Measurements from ENCODE around the gene GRAMD1A. TPM values are rescaled to one million over a fixed set of nuclear protein-coding genes. Genes with fewer than 3 reads are reported as not detected.
"Not testable (repeated sequence)": the region's sequence is repeated elsewhere in the genome, so short reads cannot be mapped to it uniquely, and the experiment has no call there.

Gene GRAMD1A
- total RNA-seq, 2 experiments from 2014 or later: 185 to 227 TPM

- DNase-seq (peak; percentile 67), ATAC-seq (peak; percentile 79)
- CTCF ChIA-PET: interaction anchor here (0.7 to 1.8 kb wide), 4 partner anchors 9 to 544 kb away, joined by 3 to 10 read pairs (median 4); no protein-coding TSS in a partner anchor
- Mint-ChIP-seq H3K4me1 (peaks cover 24% of the 10 kb centered on the region), H3K9me3 (ENCODE audit: low read depth) (peaks cover 53% of the 10 kb centered on the region), H3K4me3 (peak within 1 kb of the TSS; percentile 76), H3K27me3 (no peaks in the 10 kb centered on the region), H3K27ac (peak within 1 kb of the TSS; percentile 64), H3K36me3 (ENCODE audit: low read depth) (peaks cover 54% of the 10 kb centered on the region)
- intact Hi-C loops (cut with DNase I, micrococcal nuclease): loop anchor here (2.0 to 5.0 kb wide), 2 partner anchors 37 to 39 kb away; partner anchors contain the start of genes GRAMD1A (in 1 of the 2) and ZNF30 (in 1 of the 2)
- POLR2A ChIA-PET: no interaction called here
Measured at GRCh38 chr19:34963573-34964406, 36.3 kb upstream of the GRAMD1A start, which contains the start of gene ZNF792. Gene ZNF792 (minus strand): TSS chr19:34964229. CDS start chr19:34963662, 567 bp downstream.

DNA sequence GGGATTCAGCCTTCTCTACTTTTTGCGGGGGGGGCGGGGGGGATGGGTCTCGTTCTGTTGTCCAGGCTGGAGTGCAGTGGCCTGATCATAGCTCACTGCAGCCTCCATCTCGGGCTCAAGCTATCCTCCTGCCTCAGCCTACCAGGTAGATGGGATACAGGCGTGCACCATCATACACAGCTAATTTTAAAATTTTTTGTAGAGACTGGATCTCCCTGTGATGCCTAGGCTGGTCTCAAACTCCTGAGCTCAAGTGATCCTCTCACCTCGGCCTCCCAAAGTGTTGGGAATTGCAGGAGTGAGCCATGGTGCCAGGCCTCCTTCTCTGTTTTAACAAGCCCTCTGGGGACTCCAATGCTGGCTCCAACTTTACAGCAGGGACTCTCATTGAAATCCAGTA lies 35.5 kb upstream of the GRAMD1A start:
- H3K36me3 Mint-ChIP-seq (ENCODE audit: low read depth): peaks cover 46% of the 10 kb centered on the region
- CTCF ChIA-PET: interaction anchor here (1.6 kb wide), 1 partner anchor 79 kb away, joined by 3 read pairs; no protein-coding TSS in a partner anchor
- H3K27me3 Mint-ChIP-seq: no peaks in the 10 kb centered on the region
- POLR2A ChIA-PET: no interaction called here
- H3K4me1 Mint-ChIP-seq: peaks cover 24% of the 10 kb centered on the region
- peak overlapping the region; percentile 62 for H3K4me3 Mint-ChIP-seq
- DNase-seq (no peak), ATAC-seq (no peak)
- peaks cover 50% of the 10 kb centered on the region for H3K9me3 Mint-ChIP-seq (ENCODE audit: low read depth)
- intact Hi-C loops (cut with DNase I, micrococcal nuclease): loop anchor here in 1 of 2 experiments (5.0 kb wide), 1 partner anchor 38 kb away; the partner anchor contains the start of gene GRAMD1A
- no peak overlapping the region for H3K27ac Mint-ChIP-seq

- ATAC-seq; H3K27me3 Mint-ChIP-seq; CTCF ChIA-PET; intact Hi-C loops (cut with DNase I, micrococcal nuclease); H3K27ac Mint-ChIP-seq; H3K4me3 Mint-ChIP-seq; POLR2A ChIA-PET; DNase-seq: not testable (repeated sequence)
- peaks cover 46% of the 10 kb centered on the region for H3K9me3 Mint-ChIP-seq (ENCODE audit: low read depth)
- peaks cover 24% of the 10 kb centered on the region for H3K4me1 Mint-ChIP-seq
- peaks cover 37% of the 10 kb centered on the region for H3K36me3 Mint-ChIP-seq (ENCODE audit: low read depth)
Measured at GRCh38 chr19:34965505-34965904, 34.6 kb upstream of the GRAMD1A start.

DNA sequence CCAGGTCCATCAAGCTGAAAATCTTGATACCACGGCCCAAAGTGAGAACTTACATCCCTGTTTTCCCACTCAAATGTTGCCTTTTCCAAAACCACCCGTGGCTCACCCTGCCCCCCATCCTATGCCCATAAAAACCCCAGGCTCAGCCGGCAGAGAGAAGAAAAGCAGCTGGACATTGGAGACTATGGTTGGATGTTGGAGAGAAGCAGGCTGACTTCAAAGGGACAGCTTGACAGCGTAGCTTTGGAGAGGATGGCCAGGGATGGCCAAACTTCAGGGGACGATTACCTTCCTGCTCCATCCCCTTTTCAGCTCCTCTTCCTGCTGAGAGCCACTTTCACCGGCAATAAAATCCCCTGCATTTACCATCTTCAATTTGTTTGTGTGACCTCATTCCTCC lies 32.6 kb upstream of the GRAMD1A start:
- H3K27me3 Mint-ChIP-seq: no peaks in the 10 kb centered on the region
- H3K27ac Mint-ChIP-seq: no peak overlapping the region
- peaks cover 11% of the 10 kb centered on the region for H3K4me1 Mint-ChIP-seq
- CTCF ChIA-PET: interaction anchor here (1.0 to 4.4 kb wide), 5 partner anchors 9 to 77 kb away, joined by 3 to 24 read pairs (median 4); no protein-coding TSS in a partner anchor
- ATAC-seq: no peak
- DNase-seq: no peak
- POLR2A ChIA-PET: interaction anchor here (1.1 kb wide), 1 partner anchor 52 kb away, joined by 3 read pairs; no protein-coding TSS in a partner anchor
- intact Hi-C loops (cut with DNase I, micrococcal nuclease): no loop called here
- H3K4me3 Mint-ChIP-seq: no peak overlapping the region
- peaks cover 18% of the 10 kb centered on the region for H3K36me3 Mint-ChIP-seq (ENCODE audit: low read depth)
- H3K9me3 Mint-ChIP-seq (ENCODE audit: low read depth): peaks cover 36% of the 10 kb centered on the region

- ATAC-seq (no peak), DNase-seq (no peak)
- H3K4me3 Mint-ChIP-seq: no peak overlapping the region
- peaks cover 22% of the 10 kb centered on the region for H3K4me1 Mint-ChIP-seq
- intact Hi-C loops (cut with DNase I, micrococcal nuclease): loop anchor here in 1 of 2 experiments (5.0 kb wide), 2 partner anchors 173 to 292 kb away; partner anchors contain the start of genes FXYD7, SCGB2B2 and ZNF302
- peaks cover 32% of the 10 kb centered on the region for H3K9me3 Mint-ChIP-seq (ENCODE audit: low read depth)
- ChIA-PET CTCF (interaction anchor here (4.4 kb wide), 1 partner anchor 44 kb away, joined by 24 read pairs; no protein-coding TSS in a partner anchor), POLR2A (no interaction called here)
- no peaks in the 10 kb centered on the region for H3K27me3 Mint-ChIP-seq
- H3K27ac Mint-ChIP-seq: no peak overlapping the region
- peaks cover 10% of the 10 kb centered on the region for H3K36me3 Mint-ChIP-seq (ENCODE audit: low read depth)
Measured at GRCh38 chr19:34969721-34970120, 30.4 kb upstream of the GRAMD1A start.

DNA sequence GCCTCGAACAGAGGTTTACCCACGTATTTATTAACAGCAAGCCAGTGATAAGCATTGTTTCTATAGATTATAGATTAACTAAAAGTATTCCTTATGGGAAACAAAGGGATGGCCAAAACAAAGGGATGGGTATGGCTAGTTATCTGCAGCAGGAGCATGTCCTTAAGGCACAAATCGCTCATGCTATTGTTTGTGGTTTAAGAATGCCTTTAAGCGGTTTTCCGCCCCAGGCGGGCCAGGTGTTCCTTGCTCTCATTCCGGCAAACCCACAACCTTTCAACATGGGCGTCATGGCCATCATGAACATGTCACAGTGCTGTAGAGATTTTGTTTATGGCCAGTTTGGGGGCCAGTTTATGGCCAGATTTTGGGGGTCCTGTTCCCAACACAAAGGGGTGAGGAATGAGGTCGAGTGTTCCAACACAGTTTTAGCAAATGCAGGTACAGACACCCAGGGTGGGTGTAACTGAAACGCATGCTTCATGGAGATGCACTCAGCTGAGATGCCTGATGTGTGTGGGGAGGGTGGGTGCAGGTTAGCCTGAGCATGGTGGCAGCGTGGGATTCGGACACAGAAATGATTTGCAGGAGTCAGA lies 29.8 kb upstream of the GRAMD1A start:
- CTCF ChIA-PET: interaction anchor here (0.6 to 6.4 kb wide), 3 partner anchors 40 to 1893 kb away, joined by 3 to 124 read pairs (median 24); no protein-coding TSS in a partner anchor
- H3K27me3 Mint-ChIP-seq; POLR2A ChIA-PET; ATAC-seq; H3K27ac Mint-ChIP-seq; DNase-seq; H3K4me3 Mint-ChIP-seq; H3K36me3 Mint-ChIP-seq (ENCODE audit: low read depth): not testable (repeated sequence)
- H3K4me1 Mint-ChIP-seq: peaks cover 28% of the 10 kb centered on the region
- peaks cover 32% of the 10 kb centered on the region for H3K9me3 Mint-ChIP-seq (ENCODE audit: low read depth)
- intact Hi-C loops (cut with DNase I, micrococcal nuclease): loop anchor here in 1 of 2 experiments (5.0 kb wide), 2 partner anchors 172 to 293 kb away; partner anchors contain the start of genes FXYD7, SCGB2B2 and ZNF302

DNA sequence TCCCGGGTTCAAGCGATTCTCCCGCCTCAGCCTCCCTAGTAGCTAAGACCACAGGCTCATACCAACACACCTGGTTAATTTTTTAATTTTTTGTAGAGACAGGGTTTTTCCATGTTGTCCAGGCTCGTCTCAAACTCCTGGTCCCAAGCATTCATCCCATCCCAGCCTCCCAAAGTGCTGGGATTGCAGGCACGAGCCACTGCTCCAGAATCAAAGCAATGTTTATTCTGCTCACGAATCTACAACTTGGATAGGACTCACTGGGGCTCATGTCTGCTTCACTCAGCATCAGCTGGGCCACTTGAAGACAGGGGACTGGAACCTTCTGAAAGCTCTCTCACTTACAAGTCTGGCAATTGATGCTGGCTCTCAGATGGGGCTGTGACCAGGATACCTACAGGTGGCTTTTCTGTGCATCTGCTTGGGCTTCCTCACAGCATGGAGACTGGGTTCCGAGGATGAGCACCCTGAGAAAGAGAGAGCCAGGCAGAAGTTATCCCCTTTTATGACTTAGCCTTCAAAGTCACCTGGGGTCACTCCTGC lies 27.9 kb upstream of the GRAMD1A start:
- H3K4me3 Mint-ChIP-seq: no peak overlapping the region
- ChIA-PET POLR2A (interaction anchor here (3.5 kb wide), 1 partner anchor 28 kb away, joined by 14 read pairs; the partner anchor contains the start of gene GRAMD1A), CTCF (interaction anchor here (0.7 to 6.4 kb wide), 20 partner anchors 9 to 299 kb away, joined by 3 to 124 read pairs (median 4); partner anchors contain the start of genes GRAMD1A and ZNF30)
- DNase-seq (no peak), ATAC-seq (no peak)
- H3K9me3 Mint-ChIP-seq (ENCODE audit: low read depth): peaks cover 28% of the 10 kb centered on the region
- peaks cover 3% of the 10 kb centered on the region for H3K36me3 Mint-ChIP-seq (ENCODE audit: low read depth)
- intact Hi-C loops (cut with DNase I, micrococcal nuclease): loop anchor here (2.0 to 5.0 kb wide), 3 partner anchors 17 to 295 kb away; partner anchors contain the start of genes FXYD7 (in 1 of the 2), SCGB2B2 (in 1 of the 2) and ZNF302 (in 1 of the 2)
- H3K27me3 Mint-ChIP-seq: no peaks in the 10 kb centered on the region
- H3K4me1 Mint-ChIP-seq: peaks cover 36% of the 10 kb centered on the region
- no peak overlapping the region for H3K27ac Mint-ChIP-seq

DNA sequence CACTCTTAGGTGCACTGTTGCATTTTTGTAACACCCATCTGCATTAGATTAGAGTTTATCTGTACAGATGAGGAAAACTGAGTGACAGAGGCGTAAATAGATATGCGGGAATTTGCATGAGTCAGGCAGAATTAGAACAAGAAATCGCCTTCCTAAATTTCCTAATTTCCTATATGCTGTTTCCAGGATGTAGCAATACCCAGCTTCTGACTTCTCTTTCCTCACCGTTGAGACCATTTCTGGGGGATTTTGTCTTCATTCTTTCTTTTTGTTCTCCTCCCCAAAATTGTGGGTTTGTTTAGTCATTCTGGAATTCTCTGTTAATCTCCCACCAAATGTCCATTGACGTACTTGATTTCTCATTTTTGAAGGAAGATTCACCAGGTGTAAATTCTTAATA lies 25.5 kb upstream of the GRAMD1A start:
- Mint-ChIP-seq H3K9me3 (ENCODE audit: low read depth) (peaks cover 12% of the 10 kb centered on the region), H3K27ac (peak overlapping the region; percentile 16), H3K4me3 (no peak overlapping the region), H3K36me3 (ENCODE audit: low read depth) (peaks cover 3% of the 10 kb centered on the region), H3K4me1 (peaks cover 36% of the 10 kb centered on the region), H3K27me3 (no peaks in the 10 kb centered on the region)
- ChIA-PET CTCF (interaction anchor here (0.8 to 6.4 kb wide), 4 partner anchors 26 to 1837 kb away, joined by 3 to 124 read pairs (median 15); partner anchors contain the start of gene GRAMD1A), POLR2A (interaction anchor here (3.5 kb wide), 1 partner anchor 25 kb away, joined by 14 read pairs; the partner anchor contains the start of gene GRAMD1A)
- intact Hi-C loops (cut with DNase I, micrococcal nuclease): loop anchor here in 1 of 2 experiments (5.0 kb wide), 2 partner anchors 168 to 297 kb away; partner anchors contain the start of genes FXYD7, SCGB2B2 and ZNF302
- DNase-seq (no peak), ATAC-seq (no peak)

DNA sequence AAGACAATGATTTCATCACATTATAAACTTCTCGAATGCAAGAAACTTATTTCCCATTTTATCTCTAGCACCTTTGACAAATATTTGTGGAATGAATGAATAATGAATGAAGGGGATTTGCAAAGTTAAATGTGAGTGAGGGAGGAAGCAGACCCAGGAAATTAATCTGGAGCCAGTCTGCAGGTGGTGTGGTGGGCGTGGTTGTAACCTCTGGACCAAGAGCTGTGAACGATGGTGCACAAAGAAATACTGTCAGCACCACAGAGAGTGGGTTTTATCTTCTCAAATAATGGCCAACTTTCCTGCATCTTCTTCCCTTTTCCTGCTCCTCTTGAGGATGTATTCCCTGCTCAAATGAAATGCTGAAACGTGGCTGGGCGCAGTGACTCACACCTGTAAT lies 25.1 kb upstream of the GRAMD1A start:
- DNase-seq: no peak
- no peaks in the 10 kb centered on the region for H3K27me3 Mint-ChIP-seq
- peak overlapping the region; percentile 16 for H3K27ac Mint-ChIP-seq
- H3K9me3 Mint-ChIP-seq (ENCODE audit: low read depth): peaks cover 8% of the 10 kb centered on the region
- ChIA-PET CTCF (interaction anchor here (0.8 to 6.4 kb wide), 3 partner anchors 25 to 1838 kb away, joined by 3 to 124 read pairs (median 26); partner anchors contain the start of gene GRAMD1A), POLR2A (interaction anchor here (3.5 kb wide), 1 partner anchor 25 kb away, joined by 14 read pairs; the partner anchor contains the start of gene GRAMD1A)
- peaks cover 3% of the 10 kb centered on the region for H3K36me3 Mint-ChIP-seq (ENCODE audit: low read depth)
- intact Hi-C loops (cut with DNase I, micrococcal nuclease): no loop called here
- no peak for ATAC-seq
- H3K4me3 Mint-ChIP-seq: no peak overlapping the region
- peaks cover 36% of the 10 kb centered on the region for H3K4me1 Mint-ChIP-seq

- Mint-ChIP-seq H3K4me1 (peaks cover 36% of the 10 kb centered on the region), H3K27ac (peak overlapping the region; percentile 47), H3K27me3 (no peaks in the 10 kb centered on the region), H3K36me3 (ENCODE audit: low read depth) (peaks cover 3% of the 10 kb centered on the region), H3K4me3 (no peak overlapping the region), H3K9me3 (ENCODE audit: low read depth) (peaks cover 8% of the 10 kb centered on the region)
- POLR2A ChIA-PET: no interaction called here
- DNase-seq (no peak), ATAC-seq (no peak)
- intact Hi-C loops (cut with DNase I, micrococcal nuclease): no loop called here
- CTCF ChIA-PET: interaction anchor here (0.6 to 6.4 kb wide), 3 partner anchors 34 to 166 kb away, joined by 3 to 124 read pairs (median 3); no protein-coding TSS in a partner anchor
Measured at GRCh38 chr19:34976611-34977010, 23.5 kb upstream of the GRAMD1A start.

Measured in activated CD4-positive, alpha-beta T cell treated with anti-CD3 and anti-CD28 coated beads for 36 hours (primary cell).